Thoracic aorta (tissue), 2 donors: ENCODE measurements around the gene ACOX3. TPM values are rescaled to one million over a fixed set of nuclear protein-coding genes. Genes with fewer than 3 reads are reported as not detected.

ENCODE experiments used
- ATAC-seq: fragments of 150-250 bp; one replicate; pipeline ENCODE4 v1.8.0; 2017; ENCODE audit warnings: low read depth; ENCODE audit not compliant: insufficient number of reproducible peaks, low FRiP score
- DNase-seq: peaks from one replicate; pipeline ENCODE4 v3.0.0-alpha.2; 2020; ENCODE audit warnings: low spot score
- H3K27ac ChIP-seq, 2 donors: fragments of 200-600 bp; sonication (generic); 1 replicate in 1 of 2; 2 replicates in 1 of 2; pipeline ENCODE4 v1.5.1; 2016; ENCODE audit warnings: mild to moderate bottlenecking in 2 of 2, moderate library complexity in 2 of 2
- H3K27me3 ChIP-seq: fragments of 200-600 bp; sonication (generic); replicated peaks from 2 replicates; pipeline ENCODE4 v1.6.0; 2016; ENCODE audit warnings: mild to moderate bottlenecking; ENCODE audit not compliant: insufficient read depth
- H3K36me3 ChIP-seq: fragments of 200-600 bp; sonication (generic); one replicate; pipeline ENCODE4 v1.5.1; 2016
- H3K4me1 ChIP-seq, 2 donors: fragments of 200-600 bp; sonication (generic); 1 replicate in 1 of 2; 2 replicates in 1 of 2; pipeline versions ENCODE4 v1.5.1 to v1.6.0; 2016; ENCODE audit warnings: low read depth in 2 of 2, mild to moderate bottlenecking in 1 of 2; ENCODE audit not compliant: control insufficient read depth in 1 of 2
- H3K4me3 ChIP-seq: fragments of 200-600 bp; sonication (generic); 2 replicates; pipeline ENCODE4 v1.5.1; 2016; ENCODE audit warnings: mild to moderate bottlenecking
- H3K9me3 ChIP-seq: fragments of 200-600 bp; sonication (generic); 2 replicates; pipeline ENCODE4 v1.5.1; 2016
- total RNA-seq, 2 donors: library from RNA; depleted of rRNA; stranded (reverse); fragments of >200 nt; gene quantifications; one replicate each; pipeline versions ENCODE4 v1.1.0 to v1.2.3, GENCODE V29; 2016
- TF ChIP-seq, protein P1 (sequence below): fragments of 200-600 bp; sonication (generic); IDR thresholded peaks from one replicate; pipeline ENCODE4 v1.5.1; 2019; ENCODE audit warnings: antibody characterized with exemption

The ACOX3 gene
- total RNA-seq, 2 donors from 2014 or later, result 47.8 to 72.7 TPM

GRCh38 chr4:8442596-8443358 lies 2.3 kb upstream of the ACOX3 start:
- H3K4me3 ChIP-seq, result no peak overlapping the region
- no peaks in the 10 kb centered on the region for H3K9me3 ChIP-seq
- DNase-seq, result no peak

GRCh38 chr4:8441499-8442091 lies 1.1 kb upstream of the ACOX3 start:
- ATAC-seq, result no peak
- no peak for DNase-seq
- H3K4me3 ChIP-seq, result peak overlapping the region; percentile 87
- no peaks in the 10 kb centered on the region for H3K27me3 ChIP-seq
- H3K27ac ChIP-seq, result no peak overlapping the region
- no peaks in the 10 kb centered on the region for H3K9me3 ChIP-seq
- peaks cover 3% of the 10 kb centered on the region for H3K36me3 ChIP-seq
- TF ChIP-seq, protein P1, sequence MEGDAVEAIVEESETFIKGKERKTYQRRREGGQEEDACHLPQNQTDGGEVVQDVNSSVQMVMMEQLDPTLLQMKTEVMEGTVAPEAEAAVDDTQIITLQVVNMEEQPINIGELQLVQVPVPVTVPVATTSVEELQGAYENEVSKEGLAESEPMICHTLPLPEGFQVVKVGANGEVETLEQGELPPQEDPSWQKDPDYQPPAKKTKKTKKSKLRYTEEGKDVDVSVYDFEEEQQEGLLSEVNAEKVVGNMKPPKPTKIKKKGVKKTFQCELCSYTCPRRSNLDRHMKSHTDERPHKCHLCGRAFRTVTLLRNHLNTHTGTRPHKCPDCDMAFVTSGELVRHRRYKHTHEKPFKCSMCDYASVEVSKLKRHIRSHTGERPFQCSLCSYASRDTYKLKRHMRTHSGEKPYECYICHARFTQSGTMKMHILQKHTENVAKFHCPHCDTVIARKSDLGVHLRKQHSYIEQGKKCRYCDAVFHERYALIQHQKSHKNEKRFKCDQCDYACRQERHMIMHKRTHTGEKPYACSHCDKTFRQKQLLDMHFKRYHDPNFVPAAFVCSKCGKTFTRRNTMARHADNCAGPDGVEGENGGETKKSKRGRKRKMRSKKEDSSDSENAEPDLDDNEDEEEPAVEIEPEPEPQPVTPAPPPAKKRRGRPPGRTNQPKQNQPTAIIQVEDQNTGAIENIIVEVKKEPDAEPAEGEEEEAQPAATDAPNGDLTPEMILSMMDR, result no peak
- H3K4me1 ChIP-seq, result peaks cover 20 to 57% of the 10 kb centered on the region in 2 donors

More at GRCh38 chr4:8442596-8443358, 2.3 kb upstream of the ACOX3 start:
- Histone ChIP-seq H3K27ac (no peak overlapping the region), H3K27me3 (no peaks in the 10 kb centered on the region), H3K4me1 (peaks cover 15 to 52% of the 10 kb centered on the region in 2 donors), H3K36me3 (peaks cover 13% of the 10 kb centered on the region)
- no peak for ATAC-seq
- TF ChIP-seq, protein P1, result no peak

DNA sequence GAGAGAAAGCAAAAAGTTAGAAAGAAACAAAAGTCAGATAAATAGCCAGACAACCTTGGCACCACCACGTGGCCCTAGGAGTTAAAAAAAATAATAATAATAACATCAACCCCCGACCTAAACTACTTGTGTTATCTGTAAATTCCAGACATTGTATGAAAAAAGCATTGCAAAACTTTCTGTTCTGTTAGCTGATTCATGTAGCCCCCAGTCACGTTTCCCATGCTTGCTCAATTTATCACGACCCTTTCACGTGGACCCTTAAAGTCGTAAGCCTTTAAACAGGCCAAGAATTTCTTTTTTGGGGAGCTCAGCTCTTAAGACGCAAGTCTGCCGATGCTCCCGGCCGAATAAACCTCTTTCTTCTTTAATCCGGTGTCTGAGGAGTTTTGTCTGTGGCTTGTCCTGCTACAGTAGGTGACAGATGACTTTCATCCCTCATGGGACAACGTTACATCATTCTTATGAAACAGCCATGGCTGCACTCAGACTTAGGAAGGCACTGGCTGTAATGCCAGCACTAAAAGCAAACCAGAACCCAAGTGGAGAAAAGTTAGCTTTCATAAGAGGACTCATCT lies 520 bp downstream of the ACOX3 start:
- Histone ChIP-seq H3K4me3 (peak overlapping the region; percentile 87), H3K36me3 (no peaks in the 10 kb centered on the region), H3K4me1 (peaks cover 23 to 73% of the 10 kb centered on the region in 2 donors), H3K27me3 (no peaks in the 10 kb centered on the region), H3K9me3 (no peaks in the 10 kb centered on the region), H3K27ac (peak overlapping the region; percentile 97)
- peak; percentile 83 for ATAC-seq
- DNase-seq, result no peak
- TF ChIP-seq, protein P1, result no peak

DNA sequence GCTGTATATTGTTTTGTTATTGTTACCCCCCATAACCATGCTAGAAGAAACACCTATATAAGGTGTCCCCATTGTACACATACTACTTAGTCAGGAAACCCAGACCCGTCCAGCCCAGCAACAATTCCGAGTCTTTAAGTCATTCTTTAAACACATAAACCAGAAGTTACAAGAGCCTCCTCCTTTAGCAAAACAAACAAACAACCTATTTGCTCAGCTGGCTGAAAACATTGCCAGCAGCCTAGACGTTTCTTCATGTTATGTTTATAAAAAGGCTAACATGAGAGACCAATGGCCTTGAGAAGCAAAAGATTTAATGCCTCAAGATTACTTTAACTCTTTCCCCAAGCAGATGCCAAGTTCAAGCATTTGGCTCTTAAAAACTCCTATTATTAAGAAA lies 1.4 kb downstream of the ACOX3 start:
- H3K4me1 ChIP-seq, result peaks cover 23 to 77% of the 10 kb centered on the region in 2 donors
- TF ChIP-seq, protein P1, result no peak
- H3K27ac ChIP-seq, result peak overlapping the region; percentile 97
- no peaks in the 10 kb centered on the region for H3K9me3 ChIP-seq
- H3K27me3 ChIP-seq, result no peaks in the 10 kb centered on the region
- H3K4me3 ChIP-seq, result no peak overlapping the region
- ATAC-seq, result no peak
- no peak for DNase-seq
- H3K36me3 ChIP-seq, result no peaks in the 10 kb centered on the region

DNA sequence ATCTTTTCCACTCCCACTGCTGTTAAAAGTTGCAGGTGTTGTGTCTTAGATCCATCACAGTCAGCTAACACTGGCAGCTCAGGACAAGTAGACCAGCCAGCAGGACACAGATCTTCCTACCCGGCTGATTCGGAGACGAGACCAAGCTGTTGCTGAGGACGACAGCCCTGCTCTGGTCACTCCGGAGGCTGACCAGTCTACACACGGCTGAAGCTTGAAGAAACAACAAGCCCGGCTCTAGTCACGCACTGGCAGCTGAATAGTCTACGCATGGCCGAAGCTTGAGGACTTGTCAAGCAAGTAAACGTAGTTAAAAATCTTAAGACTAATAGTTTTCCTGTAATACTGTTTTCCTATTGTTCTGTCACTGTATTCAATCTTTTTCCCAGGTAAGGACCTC lies 1.8 kb downstream of the ACOX3 start:
- DNase-seq (no peak), ATAC-seq (no peak)
- H3K36me3 ChIP-seq, result no peaks in the 10 kb centered on the region
- TF ChIP-seq, protein P1, result no peak
- H3K27me3 ChIP-seq, result no peaks in the 10 kb centered on the region
- H3K9me3 ChIP-seq, result no peaks in the 10 kb centered on the region
- peak overlapping the region in 1 of 2 donors; percentile 20 for H3K27ac ChIP-seq
- peaks cover 23 to 75% of the 10 kb centered on the region in 2 donors for H3K4me1 ChIP-seq
- no peak overlapping the region for H3K4me3 ChIP-seq
